D341Med (cell line): Measurements from ENCODE around the gene SLC10A1.

ENCODE experiments used
- DNase-seq: peaks from one replicate; pipeline ENCODE4 v3.0.0; 2012; ENCODE audit warnings: low spot score

Gene SLC10A1

DNA sequence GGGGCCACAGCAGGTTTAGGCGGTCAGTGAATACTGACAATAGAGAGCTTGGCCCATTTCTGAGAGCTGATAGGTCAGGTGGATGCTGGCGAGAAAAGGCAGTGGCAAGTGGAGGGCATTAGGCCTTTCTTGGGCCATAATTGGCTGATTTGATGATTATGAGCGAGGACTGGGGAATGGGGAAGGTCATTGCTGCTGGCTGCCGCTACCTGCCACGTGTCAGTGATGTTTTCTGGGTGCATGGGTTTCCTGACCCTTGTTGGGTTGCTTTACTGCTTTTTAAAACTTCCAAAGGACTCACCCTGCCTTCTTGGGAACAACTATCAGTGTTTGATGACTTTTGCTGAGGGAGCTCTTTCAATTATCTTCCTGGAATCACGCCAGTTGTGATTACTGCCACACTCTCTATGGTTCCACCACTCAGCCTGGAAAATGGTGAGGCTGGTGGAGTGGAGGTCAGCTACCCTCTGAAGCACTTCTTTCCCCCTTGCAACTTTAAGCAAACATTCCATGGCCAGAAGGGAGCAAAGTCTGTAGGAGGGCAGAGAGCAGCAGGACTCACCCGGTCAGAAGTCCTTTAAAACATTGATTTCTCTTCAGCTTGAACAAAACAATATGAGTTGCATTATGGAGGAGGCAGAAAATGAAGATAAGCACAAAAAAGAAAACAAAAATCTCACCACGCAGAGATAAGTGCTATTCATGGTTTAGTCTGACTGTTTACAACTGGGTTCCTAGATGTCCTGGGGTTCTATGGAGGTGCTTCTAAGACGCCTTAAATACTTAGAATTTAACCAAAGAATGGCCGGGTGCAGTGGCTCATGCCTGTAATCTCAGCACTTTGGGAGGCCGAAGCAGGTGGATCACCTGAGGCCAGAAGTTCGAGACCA is 12.1 kb upstream of the SLC10A1 start:
- DNase-seq = no peak

GRCh38 chr14:69807192-69807591 is 10.2 kb upstream of the SLC10A1 start:
- no peak for DNase-seq

- no peak for DNase-seq
Observed at GRCh38 chr14:69804902-69805301, 7.9 kb upstream of the SLC10A1 start.

DNA sequence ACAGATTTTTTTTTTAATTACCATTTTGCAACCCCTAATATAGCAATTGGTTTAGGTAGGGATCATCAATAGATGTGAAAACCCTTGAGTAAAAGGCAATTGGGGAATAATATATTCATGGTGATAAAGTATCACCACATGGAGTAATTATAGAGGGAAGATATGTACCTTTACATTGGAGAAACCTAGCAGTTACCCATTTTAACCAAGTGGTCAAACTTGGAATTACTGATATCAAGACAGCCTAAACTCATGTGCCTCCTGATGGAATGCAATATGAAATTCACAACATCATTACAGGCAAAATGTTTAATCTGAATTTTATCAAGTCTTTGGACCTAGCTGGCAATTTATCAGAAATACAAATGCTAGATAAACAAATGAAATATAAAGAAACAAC is 6.7 kb upstream of the SLC10A1 start:
- DNase-seq = no peak

GRCh38 chr14:69798339-69798735 is 1.3 kb upstream of the SLC10A1 start:
- DNase-seq = no peak

GRCh38 chr14:69797573-69798338 is 715 bp upstream of the SLC10A1 start:
- no peak for DNase-seq

- no peak for DNase-seq
Observed at GRCh38 chr14:69795691-69796090, 1.4 kb downstream of the SLC10A1 start.

GRCh38 chr14:69794791-69795190 is 2.2 kb downstream of the SLC10A1 start:
- no peak for DNase-seq

GRCh38 chr14:69792887-69793421 is 4.1 kb downstream of the SLC10A1 start:
- no peak for DNase-seq

- DNase-seq = no peak
Observed at GRCh38 chr14:69789118-69789640, 7.9 kb downstream of the SLC10A1 start.

DNA sequence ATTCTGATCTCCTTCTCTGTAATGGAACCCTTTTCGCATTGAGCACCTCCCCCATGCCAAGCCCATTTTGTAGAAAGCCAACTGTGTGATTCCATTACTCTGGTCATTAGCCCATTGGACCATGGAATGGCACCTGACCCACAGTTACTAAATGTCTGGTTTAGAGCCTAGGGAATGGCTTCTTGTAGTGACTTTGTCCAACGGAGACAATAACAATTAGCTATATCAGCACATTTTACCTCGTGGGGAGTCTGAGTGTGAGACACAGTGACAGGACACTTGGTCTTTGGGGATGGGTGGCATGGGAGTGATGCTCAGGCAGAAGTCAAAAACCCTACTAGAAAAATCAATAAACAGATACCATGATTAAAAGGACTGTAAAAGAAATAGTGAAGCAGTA is 10.4 kb downstream of the SLC10A1 start:
- no peak for DNase-seq

GRCh38 chr14:69784942-69785341 is 12.1 kb downstream of the SLC10A1 start:
- no peak for DNase-seq

DNA sequence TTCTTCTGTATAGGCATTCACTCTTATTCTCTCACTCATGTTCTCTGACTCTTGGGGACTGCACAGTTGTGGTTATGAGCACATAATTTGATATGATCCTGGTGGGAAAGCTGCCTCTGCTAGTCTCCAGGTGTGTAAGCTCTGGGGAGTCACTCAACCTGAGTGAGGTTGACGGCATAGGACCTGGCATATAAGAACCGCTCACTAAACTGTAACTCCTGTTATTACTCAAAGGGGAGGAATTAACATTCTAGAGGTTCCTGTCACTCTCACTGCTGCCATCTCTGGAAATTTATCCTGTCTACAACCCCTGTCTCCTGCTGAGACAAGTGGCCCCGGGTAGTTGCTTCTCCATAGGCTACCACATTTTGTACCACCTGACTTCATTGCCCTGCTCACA is 16.1 kb downstream of the SLC10A1 start:
- DNase-seq = no peak

- no peak for DNase-seq
Observed at GRCh38 chr14:69780092-69780491, 16.9 kb downstream of the SLC10A1 start.

DNA sequence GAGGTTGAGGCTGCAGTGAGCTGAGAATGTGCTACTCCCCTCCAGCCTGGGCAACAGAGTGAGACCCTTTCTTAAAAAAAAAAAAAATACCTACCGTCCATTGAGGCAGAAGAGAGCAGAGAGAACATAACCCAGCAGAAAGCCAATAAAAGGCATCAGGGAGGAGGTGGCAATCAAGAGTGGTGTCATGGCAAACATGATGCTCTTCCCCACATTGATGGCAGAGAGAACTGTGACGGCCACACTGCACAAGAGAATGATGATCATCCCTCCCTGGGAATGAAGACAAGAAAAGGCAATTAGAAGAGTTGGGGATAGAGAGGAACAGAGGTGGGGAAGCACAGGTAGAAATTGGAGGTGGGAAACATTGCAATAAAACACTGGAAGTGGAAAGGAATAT is 18.0 kb downstream of the SLC10A1 start:
- no peak for DNase-seq

- DNase-seq = no peak
Observed at GRCh38 chr14:69776875-69777453, 20.1 kb downstream of the SLC10A1 start.

- DNase-seq = no peak
Observed at GRCh38 chr14:69775012-69775411, 22.0 kb downstream of the SLC10A1 start.

- DNase-seq = no peak
Observed at GRCh38 chr14:69773571-69774276, 23.3 kb downstream of the SLC10A1 start.

GRCh38 chr14:69772082-69773017 is 24.7 kb downstream of the SLC10A1 start:
- DNase-seq = no peak

GRCh38 chr14:69771136-69771535 is 25.9 kb downstream of the SLC10A1 start:
- no peak for DNase-seq

- no peak for DNase-seq
Observed at GRCh38 chr14:69770559-69770958, 26.5 kb downstream of the SLC10A1 start.
